ENCODE results near the gene TDRD6. TPM values are rescaled to one million over a fixed set of nuclear protein-coding genes. Genes with fewer than 3 reads are reported as not detected.

Gene TDRD6
- total and polyA plus RNA-seq, 10 of the 15 experiments (the other 5 are each of a cell fraction or from before 2014, with no cell fraction given), result not detected

DNA sequence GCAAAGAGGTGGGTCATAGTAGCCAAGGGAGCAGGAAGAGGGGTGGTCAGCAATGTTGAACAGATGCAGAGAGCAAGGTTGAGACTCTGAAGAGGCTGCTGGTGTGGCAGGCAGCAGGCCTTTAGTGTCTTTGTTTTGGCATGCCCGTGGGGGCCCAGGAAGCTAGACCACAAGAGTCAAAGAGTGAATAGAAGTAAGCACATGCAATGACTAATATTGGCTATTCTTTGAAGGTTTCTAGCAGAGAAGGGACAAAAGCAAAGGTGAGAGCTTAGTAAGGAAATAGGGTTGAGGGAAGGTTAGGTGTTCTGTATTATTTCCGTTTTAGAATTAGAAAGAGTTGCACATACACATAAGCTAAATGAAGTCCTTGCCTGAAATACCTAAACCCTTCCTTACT is 18.8 kb downstream of the TDRD6 start:
- WGBS (ENCODE audit: insufficient coverage, insufficient replicate concordance, low lambda C conversion rate, missing lambda C conversion rate), result 18% methylated on average over 2 of the region's 2 CpGs
- in situ Hi-C loops (cut with MboI), result no loop called here
- Histone ChIP-seq H3K9ac (ENCODE audit: control insufficient read depth, insufficient read depth, low read length) (no peak overlapping the region), H4K20me1 (ENCODE audit: control insufficient read depth, insufficient read depth) (no peaks in the 10 kb centered on the region), H3K4me1 (ENCODE audit: control insufficient read depth, insufficient read depth, low read length) (no peaks in the 10 kb centered on the region), H3K4me2 (ENCODE audit: control insufficient read depth, insufficient read depth) (no peak overlapping the region), H3K27ac (ENCODE audit: control insufficient read depth, insufficient read depth) (no peak overlapping the region), H3K9me3 (replicated peaks; ENCODE audit: control insufficient read depth, insufficient read depth, low read length) (no peaks in the 10 kb centered on the region), H2AFZ (ENCODE audit: control insufficient read depth, low read depth, low read length) (no peak overlapping the region), H3K36me3 (ENCODE audit: control insufficient read depth in 2 of 2, insufficient read depth in 2 of 2, low read length in 1 of 2) (no peaks in the 10 kb centered on the region), H3K79me2 (ENCODE audit: control insufficient read depth, insufficient read depth, low read length) (no peaks in the 10 kb centered on the region), H3K27me3 (replicated peaks in 1 of 2; ENCODE audit: control insufficient read depth in 2 of 2, insufficient read depth in 2 of 2, low read length in 1 of 2) (no peaks in the 10 kb centered on the region), H3K4me3 (no peak overlapping the region)
- ChIA-PET RAD21 (ENCODE audit: unreplicated experiment) (no interaction called here), POLR2A (interaction anchor here (0.5 kb wide), 1 partner anchor 203 kb away, joined by 3 read pairs; no protein-coding TSS in a partner anchor), CTCF (no interaction called here), SMC1A (ENCODE audit: uncharacterized antibody, unreplicated experiment) (no interaction called here)
- FAIRE-seq (no peak), DNase-seq (ENCODE audit: low read depth, low spot score) (no peak), ATAC-seq (no peak; the same call in 2 of the 3 replicates)
- TF ChIP-seq NFIC (IDR thresholded peaks at IDR 0.05; ENCODE audit: low read depth, low read length) (no peak), JUNB (IDR thresholded peaks at IDR 0.05) (no peak), CHD4 (IDR thresholded peaks at IDR 0.05) (no peak), BRCA1 (IDR thresholded peaks at IDR 0.05; ENCODE audit: low read depth, low read length) (no peak), ESRRA (IDR thresholded peaks at IDR 0.05; ENCODE audit: low read length) (no peak), SMC3 (IDR thresholded peaks at IDR 0.05; ENCODE audit: borderline replicate concordance, low read length) (no peak), NR2F1 (conservative IDR thresholded peaks at IDR 0.05) (no peak), IKZF1 (conservative IDR thresholded peaks at IDR 0.05) (no peak), TARDBP (IDR thresholded peaks at IDR 0.05; ENCODE audit: borderline replicate concordance) (no peak), WRNIP1 (IDR thresholded peaks at IDR 0.05; ENCODE audit: borderline replicate concordance, low read depth, low read length) (no peak), YY1 (IDR thresholded peaks at IDR 0.05; ENCODE audit: low read depth, low read length) (no peak), ZNF622 (IDR thresholded peaks at IDR 0.05) (no peak), BHLHE40 (IDR thresholded peaks at IDR 0.05; ENCODE audit: borderline replicate concordance in 1 of 2, low read depth in 2 of 2, low read length in 1 of 2) (no peak), GABPA (IDR thresholded peaks at IDR 0.05; ENCODE audit: low read depth) (no peak), BMI1 (IDR thresholded peaks at IDR 0.05; ENCODE audit: borderline replicate concordance) (no peak)
- TF ChIP-seq, protein P1, sequence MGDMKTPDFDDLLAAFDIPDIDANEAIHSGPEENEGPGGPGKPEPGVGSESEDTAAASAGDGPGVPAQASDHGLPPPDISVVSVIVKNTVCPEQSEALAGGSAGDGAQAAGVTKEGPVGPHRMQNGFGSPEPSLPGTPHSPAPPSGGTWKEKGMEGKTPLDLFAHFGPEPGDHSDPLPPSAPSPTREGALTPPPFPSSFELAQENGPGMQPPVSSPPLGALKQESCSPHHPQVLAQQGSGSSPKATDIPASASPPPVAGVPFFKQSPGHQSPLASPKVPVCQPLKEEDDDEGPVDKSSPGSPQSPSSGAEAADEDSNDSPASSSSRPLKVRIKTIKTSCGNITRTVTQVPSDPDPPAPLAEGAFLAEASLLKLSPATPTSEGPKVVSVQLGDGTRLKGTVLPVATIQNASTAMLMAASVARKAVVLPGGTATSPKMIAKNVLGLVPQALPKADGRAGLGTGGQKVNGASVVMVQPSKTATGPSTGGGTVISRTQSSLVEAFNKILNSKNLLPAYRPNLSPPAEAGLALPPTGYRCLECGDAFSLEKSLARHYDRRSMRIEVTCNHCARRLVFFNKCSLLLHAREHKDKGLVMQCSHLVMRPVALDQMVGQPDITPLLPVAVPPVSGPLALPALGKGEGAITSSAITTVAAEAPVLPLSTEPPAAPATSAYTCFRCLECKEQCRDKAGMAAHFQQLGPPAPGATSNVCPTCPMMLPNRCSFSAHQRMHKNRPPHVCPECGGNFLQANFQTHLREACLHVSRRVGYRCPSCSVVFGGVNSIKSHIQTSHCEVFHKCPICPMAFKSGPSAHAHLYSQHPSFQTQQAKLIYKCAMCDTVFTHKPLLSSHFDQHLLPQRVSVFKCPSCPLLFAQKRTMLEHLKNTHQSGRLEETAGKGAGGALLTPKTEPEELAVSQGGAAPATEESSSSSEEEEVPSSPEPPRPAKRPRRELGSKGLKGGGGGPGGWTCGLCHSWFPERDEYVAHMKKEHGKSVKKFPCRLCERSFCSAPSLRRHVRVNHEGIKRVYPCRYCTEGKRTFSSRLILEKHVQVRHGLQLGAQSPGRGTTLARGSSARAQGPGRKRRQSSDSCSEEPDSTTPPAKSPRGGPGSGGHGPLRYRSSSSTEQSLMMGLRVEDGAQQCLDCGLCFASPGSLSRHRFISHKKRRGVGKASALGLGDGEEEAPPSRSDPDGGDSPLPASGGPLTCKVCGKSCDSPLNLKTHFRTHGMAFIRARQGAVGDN (IDR thresholded peaks at IDR 0.05), result no peak
- TF ChIP-seq, protein P2, sequence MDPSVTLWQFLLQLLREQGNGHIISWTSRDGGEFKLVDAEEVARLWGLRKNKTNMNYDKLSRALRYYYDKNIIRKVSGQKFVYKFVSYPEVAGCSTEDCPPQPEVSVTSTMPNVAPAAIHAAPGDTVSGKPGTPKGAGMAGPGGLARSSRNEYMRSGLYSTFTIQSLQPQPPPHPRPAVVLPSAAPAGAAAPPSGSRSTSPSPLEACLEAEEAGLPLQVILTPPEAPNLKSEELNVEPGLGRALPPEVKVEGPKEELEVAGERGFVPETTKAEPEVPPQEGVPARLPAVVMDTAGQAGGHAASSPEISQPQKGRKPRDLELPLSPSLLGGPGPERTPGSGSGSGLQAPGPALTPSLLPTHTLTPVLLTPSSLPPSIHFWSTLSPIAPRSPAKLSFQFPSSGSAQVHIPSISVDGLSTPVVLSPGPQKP (IDR thresholded peaks at IDR 0.05; ENCODE audit: low read depth, low read length), result no peak
- TF ChIP-seq, protein P3, sequence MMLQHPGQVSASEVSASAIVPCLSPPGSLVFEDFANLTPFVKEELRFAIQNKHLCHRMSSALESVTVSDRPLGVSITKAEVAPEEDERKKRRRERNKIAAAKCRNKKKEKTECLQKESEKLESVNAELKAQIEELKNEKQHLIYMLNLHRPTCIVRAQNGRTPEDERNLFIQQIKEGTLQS (IDR thresholded peaks at IDR 0.05; ENCODE audit: borderline replicate concordance, extremely low read depth, low read depth, low read length), result no peak
- intact Hi-C loops (cut with micrococcal nuclease; ENCODE audit: unreplicated experiment), result no loop called here
- BruUV-seq (replicated peaks), result no TSS peak
